Suprapubic skin (tissue), 3 donors: ENCODE results near the gene IL5.

Experiments used
- CTCF ChIP-seq, 2 donors: fragments of 200-600 bp in 1 of 2; fragments of 450-650 bp in 1 of 2; sonication (generic) in 1 of 2; IDR thresholded peaks; one replicate each; pipeline ENCODE4 v1.5.1; 2016 to 2019; ENCODE audit warnings: antibody characterized with exemption in 2 of 2, mild to moderate bottlenecking in 1 of 2, moderate library complexity in 1 of 2
- EP300 ChIP-seq: sonication (generic); formaldehyde crosslinking; IDR thresholded peaks from one replicate; pipeline ENCODE4 v1.6.1; 2017; ENCODE audit warnings: antibody characterized with exemption

GRCh38 chr5:132500931-132501628 lies 42.2 kb downstream of the IL5 start:
- peak; percentile 46 to 57 for TF ChIP-seq CTCF (IDR thresholded peaks at IDR 0.05)
- no peak for TF ChIP-seq EP300
